Hepatocyte (in vitro differentiated cells): ENCODE data around the gene SMIM5.

ENCODE experiments used
- CTCF ChIP-seq: fragments of 200-600 bp; sonication (generic); IDR thresholded peaks from 2 replicates; pipeline ENCODE4 v1.5.1; 2016; ENCODE audit warnings: antibody characterized with exemption, mild to moderate bottlenecking; ENCODE audit not compliant: poor library complexity
- EZH2 ChIP-seq: fragments of 200-600 bp; sonication (generic); IDR thresholded peaks from 2 replicates; pipeline ENCODE4 v1.6.1; 2016; ENCODE audit warnings: antibody characterized with exemption, mild to moderate bottlenecking, borderline replicate concordance
- EZH2phosphoT487 ChIP-seq: fragments of 200-600 bp; sonication (generic); IDR thresholded peaks from one replicate; pipeline ENCODE4 v1.6.1; 2018; ENCODE audit warnings: antibody characterized with exemption, mild to moderate bottlenecking, low read depth, moderate library complexity; ENCODE audit not compliant: unreplicated experiment, severe bottlenecking

GRCh38 chr17:75624021-75624420 lies 9.2 kb upstream of the SMIM5 start:
- TF ChIP-seq EZH2 (no peak), CTCF (no peak), EZH2phosphoT487 (no peak)
